Measurements from ENCODE around the gene C1QTNF7. TPM values are rescaled to one million over a fixed set of nuclear protein-coding genes. Genes with fewer than 3 reads are reported as not detected.

The C1QTNF7 gene
- total RNA-seq, 4 donors from 2014 or later: 3.7 to 8.4 (median 3.7) TPM; not detected in 1

GRCh38 chr4:15392053-15392805 lies 35.6 kb upstream of the C1QTNF7 start:
- no peak overlapping the region for H3K27ac ChIP-seq
- DNase-seq: no peak
- no peaks in the 10 kb centered on the region for H3K9me3 ChIP-seq
- H3K27me3 ChIP-seq: no peaks in the 10 kb centered on the region
- H3K36me3 ChIP-seq: no peaks in the 10 kb centered on the region
- H3K4me1 ChIP-seq: no peaks in the 10 kb centered on the region
- no peak overlapping the region for H3K4me3 ChIP-seq
- in situ Hi-C loops (cut with MboI; ENCODE audit: low pct_ligation_motif_present in 1 of 4, low pct_unique_long_range_greater_than_20kb in 1 of 4, low sequenced_read_pairs in 3 of 4): loop anchor here in 1 of 4 donors (10.0 kb wide), 1 partner anchor 157 kb away; no protein-coding TSS in a partner anchor
- TF ChIP-seq CTCF (IDR thresholded peaks at IDR 0.05) (no peak), POLR2AphosphoS5 (IDR thresholded peaks at IDR 0.05) (no peak)
- WGBS, 2 donors (ENCODE audit: low coverage in 1 of 2): 81 to 82% methylated on average over 5 to 8 of the region's 8 CpGs
- intact Hi-C loops (cut with DNase I; ENCODE audit: low total_unique reads): no loop called here

- H3K27ac ChIP-seq: no peak overlapping the region
- DNase-seq: no peak
- in situ Hi-C loops (cut with MboI; ENCODE audit: low pct_ligation_motif_present in 1 of 4, low pct_unique_long_range_greater_than_20kb in 1 of 4, low sequenced_read_pairs in 3 of 4): loop anchor here in 1 of 4 donors (10.0 kb wide), 1 partner anchor 161 kb away; no protein-coding TSS in a partner anchor
- no peak for TF ChIP-seq POLR2AphosphoS5 (IDR thresholded peaks at IDR 0.05)
- H3K27me3 ChIP-seq: no peaks in the 10 kb centered on the region
- H3K4me1 ChIP-seq: peaks cover 0 to 6% (median 1%) of the 10 kb centered on the region in 4 donors
- no peaks in the 10 kb centered on the region for H3K36me3 ChIP-seq
- WGBS, 2 donors (ENCODE audit: low coverage in 1 of 2): 80 to 89% methylated on average over 4 of the region's 4 CpGs
- intact Hi-C loops (cut with DNase I; ENCODE audit: low total_unique reads): no loop called here
- no peak overlapping the region for H3K4me3 ChIP-seq
- no peaks in the 10 kb centered on the region for H3K9me3 ChIP-seq
Measured at GRCh38 chr4:15395311-15395710, 32.5 kb upstream of the C1QTNF7 start.

GRCh38 chr4:15396157-15396800 lies 31.6 kb upstream of the C1QTNF7 start:
- DNase-seq: peak; percentile 44
- peak; percentile 55 to 69 (median 66) for TF ChIP-seq CTCF (IDR thresholded peaks at IDR 0.05)
- no peak for TF ChIP-seq POLR2AphosphoS5 (IDR thresholded peaks at IDR 0.05)
- WGBS, 2 donors (ENCODE audit: low coverage in 1 of 2): 45 to 69% methylated on average over 2 to 4 of the region's 4 CpGs
- Histone ChIP-seq H3K27me3 (no peaks in the 10 kb centered on the region), H3K4me3 (no peak overlapping the region), H3K4me1 (peaks cover 0 to 14% (median 9%) of the 10 kb centered on the region in 4 donors), H3K9me3 (no peaks in the 10 kb centered on the region), H3K36me3 (no peaks in the 10 kb centered on the region), H3K27ac (no peak overlapping the region)
- intact Hi-C loops (cut with DNase I; ENCODE audit: low total_unique reads): no loop called here
- in situ Hi-C loops (cut with MboI; ENCODE audit: low pct_ligation_motif_present in 1 of 4, low pct_unique_long_range_greater_than_20kb in 1 of 4, low sequenced_read_pairs in 3 of 4): loop anchor here in 1 of 4 donors (10.0 kb wide), 1 partner anchor 161 kb away; no protein-coding TSS in a partner anchor

GRCh38 chr4:15398001-15398400 lies 29.8 kb upstream of the C1QTNF7 start:
- H3K27me3 ChIP-seq: no peaks in the 10 kb centered on the region
- H3K4me3 ChIP-seq: no peak overlapping the region
- no peak overlapping the region for H3K27ac ChIP-seq
- in situ Hi-C loops (cut with MboI; ENCODE audit: low pct_ligation_motif_present in 1 of 4, low pct_unique_long_range_greater_than_20kb in 1 of 4, low sequenced_read_pairs in 3 of 4): loop anchor here in 1 of 4 donors (10.0 kb wide), 1 partner anchor 163 kb away; no protein-coding TSS in a partner anchor
- no peaks in the 10 kb centered on the region for H3K36me3 ChIP-seq
- TF ChIP-seq POLR2AphosphoS5 (IDR thresholded peaks at IDR 0.05) (no peak), EP300 (IDR thresholded peaks at IDR 0.05; ENCODE audit: low read depth) (no peak), CTCF (IDR thresholded peaks at IDR 0.05) (no peak), POLR2A (IDR thresholded peaks at IDR 0.05) (no peak)
- no peak for DNase-seq
- no peaks in the 10 kb centered on the region for H3K9me3 ChIP-seq
- peaks cover under 1 to 23% (median 13%) of the 10 kb centered on the region in 4 donors for H3K4me1 ChIP-seq
- intact Hi-C loops (cut with DNase I; ENCODE audit: low total_unique reads): no loop called here
- 63 to 91% methylated on average over 2 to 3 of the region's 3 CpGs for WGBS, 2 donors (ENCODE audit: low coverage in 1 of 2)
